Measurements from ENCODE around the gene MYDGF.

DNA sequence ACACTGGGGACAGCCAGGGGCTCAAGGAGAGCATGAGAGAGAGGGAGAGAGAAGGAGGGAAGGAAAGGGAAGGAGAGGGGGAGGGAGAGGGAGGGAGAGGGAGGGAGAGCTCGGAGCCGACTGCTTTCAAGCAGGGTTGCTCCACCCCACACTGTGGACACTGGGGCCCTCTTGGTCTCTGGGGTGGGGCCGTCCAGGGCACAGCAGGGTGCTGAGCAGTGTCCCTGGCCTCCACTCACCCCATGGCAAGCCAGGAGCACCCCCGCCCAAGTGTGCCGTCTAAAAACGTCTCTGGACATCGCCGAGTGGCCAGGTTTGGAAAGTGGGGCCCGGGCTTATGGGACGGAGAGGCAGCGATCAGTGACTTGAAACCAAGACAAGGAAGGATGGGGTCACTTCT, 32.6 kb upstream of the MYDGF start:
- TF ChIP-seq POLR2A (IDR thresholded peaks at IDR 0.05) (no peak), CTCF (IDR thresholded peaks at IDR 0.05) (no peak), POLR2AphosphoS5 (IDR thresholded peaks at IDR 0.05) (no peak)

All from suprapubic skin (tissue), 4 donors.